MM.1S (cell line): ENCODE results near the gene IPCEF1.

Experiments
- EZH2 ChIP-seq: fragments of 300-600 bp; sonication (generic); optimal IDR thresholded peaks from 2 replicates; pipeline ENCODE3; 2017; ENCODE audit warnings: low read depth, mild to moderate bottlenecking, antibody characterized with exemption, low read length, mixed read lengths
- EZH2phosphoT487 ChIP-seq: fragments of 300-600 bp; sonication (generic); IDR thresholded peaks from 2 replicates; pipeline ENCODE4 v1.6.1; 2018; ENCODE audit warnings: antibody characterized with exemption, low read length
- TF ChIP-seq, protein P1 (sequence below): fragments of 300-600 bp; sonication (generic); IDR thresholded peaks from 2 replicates; pipeline ENCODE4 v1.5.1; 2016; ENCODE audit warnings: antibody characterized with exemption, low read length, mixed read lengths

DNA sequence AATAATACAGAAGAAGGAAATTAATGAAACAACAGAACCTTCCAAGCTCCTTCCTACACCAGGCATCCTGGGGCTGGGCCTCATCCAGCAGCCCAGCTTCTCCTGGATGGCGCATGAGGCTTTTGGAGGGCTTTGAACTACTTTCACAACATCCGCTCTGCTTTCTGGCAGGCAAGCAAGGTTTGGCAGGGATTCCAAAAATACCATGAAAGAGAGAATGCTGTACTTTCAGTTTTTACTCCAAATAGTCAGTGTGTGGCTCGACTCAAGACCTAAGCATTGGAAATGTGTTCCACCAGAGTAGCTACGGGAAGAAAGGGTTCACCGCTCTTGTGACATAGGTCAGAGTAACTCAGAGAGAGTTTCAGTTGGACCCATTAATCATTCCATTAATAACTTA lies 192.2 kb downstream of the IPCEF1 start:
- TF ChIP-seq, protein P1, sequence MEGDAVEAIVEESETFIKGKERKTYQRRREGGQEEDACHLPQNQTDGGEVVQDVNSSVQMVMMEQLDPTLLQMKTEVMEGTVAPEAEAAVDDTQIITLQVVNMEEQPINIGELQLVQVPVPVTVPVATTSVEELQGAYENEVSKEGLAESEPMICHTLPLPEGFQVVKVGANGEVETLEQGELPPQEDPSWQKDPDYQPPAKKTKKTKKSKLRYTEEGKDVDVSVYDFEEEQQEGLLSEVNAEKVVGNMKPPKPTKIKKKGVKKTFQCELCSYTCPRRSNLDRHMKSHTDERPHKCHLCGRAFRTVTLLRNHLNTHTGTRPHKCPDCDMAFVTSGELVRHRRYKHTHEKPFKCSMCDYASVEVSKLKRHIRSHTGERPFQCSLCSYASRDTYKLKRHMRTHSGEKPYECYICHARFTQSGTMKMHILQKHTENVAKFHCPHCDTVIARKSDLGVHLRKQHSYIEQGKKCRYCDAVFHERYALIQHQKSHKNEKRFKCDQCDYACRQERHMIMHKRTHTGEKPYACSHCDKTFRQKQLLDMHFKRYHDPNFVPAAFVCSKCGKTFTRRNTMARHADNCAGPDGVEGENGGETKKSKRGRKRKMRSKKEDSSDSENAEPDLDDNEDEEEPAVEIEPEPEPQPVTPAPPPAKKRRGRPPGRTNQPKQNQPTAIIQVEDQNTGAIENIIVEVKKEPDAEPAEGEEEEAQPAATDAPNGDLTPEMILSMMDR: no peak
- TF ChIP-seq EZH2phosphoT487 (no peak), EZH2 (no peak)
